GM19193 (cell line): ENCODE data around the gene LCN9.

Source experiments
- POLR2A ChIP-seq: IDR thresholded peaks from 4 replicates; pipeline ENCODE4 v1.6.1; 2011; ENCODE audit not compliant: insufficient read depth, insufficient read length; ENCODE audit errors: extremely low read depth

The LCN9 gene

DNA sequence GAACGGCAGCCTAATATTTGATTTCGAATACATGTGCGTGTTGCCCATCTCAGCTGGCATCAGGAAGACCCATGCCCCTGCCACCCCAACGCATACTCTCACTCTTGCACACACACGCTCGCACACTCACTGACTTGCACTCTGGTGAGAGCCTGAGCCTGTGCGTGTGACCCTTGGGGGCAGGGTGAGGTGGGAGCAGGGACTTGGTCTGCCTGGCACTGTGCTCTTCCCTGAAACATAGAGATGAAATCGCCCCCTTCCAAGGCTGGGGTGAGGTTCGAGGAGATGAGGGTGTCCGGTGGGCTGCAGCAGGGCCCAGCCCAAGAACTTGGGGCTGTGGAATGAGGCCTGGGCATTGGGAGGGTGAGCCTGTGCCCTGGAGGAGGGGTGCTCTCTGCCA lies 1.2 kb downstream of the LCN9 start:
- TF ChIP-seq POLR2A = no peak

- no peak for TF ChIP-seq POLR2A
These were observed 2.0 kb downstream of the LCN9 start for GRCh38 chr9:135664801-135665794.

- no peak for TF ChIP-seq POLR2A
These were observed 2.7 kb downstream of the LCN9 start for GRCh38 chr9:135665795-135666189.

- no peak for TF ChIP-seq POLR2A
These were observed 3.7 kb downstream of the LCN9 start for GRCh38 chr9:135666534-135667462.

GRCh38 chr9:135667463-135668001 lies 4.4 kb downstream of the LCN9 start:
- TF ChIP-seq POLR2A = no peak

DNA sequence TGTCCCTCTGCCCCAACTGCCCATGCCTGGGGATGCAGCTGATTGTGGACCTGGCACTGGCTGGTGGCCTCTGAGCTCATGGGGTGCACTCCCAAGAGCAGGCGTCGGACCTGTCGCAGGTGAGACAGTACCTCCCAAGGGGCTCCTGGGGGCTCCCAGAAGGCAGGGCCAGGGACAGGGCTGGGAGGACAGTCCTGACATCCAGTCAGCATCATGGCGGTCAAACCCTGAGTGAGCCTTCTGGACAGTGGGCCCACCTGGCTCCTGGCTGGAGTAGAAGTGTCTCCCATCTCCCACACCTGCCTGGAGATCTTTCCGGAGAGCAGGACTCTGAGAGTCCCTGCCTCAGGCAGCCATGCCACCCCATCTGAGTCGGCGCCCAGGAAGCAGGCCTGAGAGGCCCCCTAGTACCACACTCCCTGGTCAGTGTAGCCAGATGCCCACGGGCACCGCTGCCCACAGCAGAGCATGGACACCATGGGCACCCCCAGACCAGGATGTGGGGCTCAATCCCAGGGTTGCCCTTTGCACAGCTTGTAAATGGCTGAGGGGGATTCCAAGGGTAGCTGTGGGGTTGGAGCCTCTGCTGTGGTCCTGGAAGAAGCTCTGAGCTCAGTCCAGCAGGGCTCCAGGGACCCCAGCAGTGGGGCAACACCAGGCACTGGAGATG lies 6.6 kb downstream of the LCN9 start:
- TF ChIP-seq POLR2A = no peak

- no peak for TF ChIP-seq POLR2A
These were observed 7.8 kb downstream of the LCN9 start for GRCh38 chr9:135670721-135671590.

DNA sequence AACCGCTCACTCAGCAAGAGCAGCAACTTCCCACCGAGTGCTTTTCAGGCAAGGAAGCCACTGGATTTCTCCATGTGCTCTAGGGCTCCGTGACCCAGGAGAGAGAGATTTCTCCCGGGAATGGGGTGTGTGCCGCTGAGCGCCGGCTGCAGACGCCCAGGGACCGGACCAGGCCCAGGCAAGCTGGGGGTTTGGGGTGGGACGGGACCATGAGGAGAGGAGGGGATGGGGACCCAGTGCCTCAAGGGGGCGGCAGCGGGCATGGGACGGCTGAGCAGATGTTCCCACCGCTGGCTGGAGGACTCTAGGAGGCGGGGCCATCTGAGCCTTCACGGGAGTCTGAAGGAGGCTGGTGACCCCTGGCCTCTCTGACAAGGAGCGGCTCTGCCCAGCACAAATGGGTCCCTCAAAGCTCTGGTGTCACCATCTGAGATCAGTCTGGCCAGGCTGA lies 8.5 kb downstream of the LCN9 start:
- no peak for TF ChIP-seq POLR2A

DNA sequence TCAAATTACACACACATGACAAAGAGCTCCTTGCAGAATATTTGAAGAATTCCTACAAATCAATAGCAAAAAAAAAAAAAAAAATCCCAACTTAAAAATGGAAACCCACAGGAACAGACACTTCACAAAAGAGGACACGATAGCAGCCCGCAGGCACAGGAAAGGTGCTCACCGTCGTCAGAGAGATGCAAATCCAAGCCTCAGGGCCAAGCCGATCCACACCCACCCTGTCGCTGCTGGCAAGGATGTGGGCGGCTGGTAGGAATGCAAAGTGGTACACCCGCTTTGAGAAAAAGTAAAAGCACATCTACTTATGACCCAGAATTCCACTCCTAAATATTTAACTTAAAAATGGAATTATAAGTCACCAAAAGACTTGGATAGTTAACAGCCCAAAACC lies 10.8 kb downstream of the LCN9 start:
- no peak for TF ChIP-seq POLR2A

DNA sequence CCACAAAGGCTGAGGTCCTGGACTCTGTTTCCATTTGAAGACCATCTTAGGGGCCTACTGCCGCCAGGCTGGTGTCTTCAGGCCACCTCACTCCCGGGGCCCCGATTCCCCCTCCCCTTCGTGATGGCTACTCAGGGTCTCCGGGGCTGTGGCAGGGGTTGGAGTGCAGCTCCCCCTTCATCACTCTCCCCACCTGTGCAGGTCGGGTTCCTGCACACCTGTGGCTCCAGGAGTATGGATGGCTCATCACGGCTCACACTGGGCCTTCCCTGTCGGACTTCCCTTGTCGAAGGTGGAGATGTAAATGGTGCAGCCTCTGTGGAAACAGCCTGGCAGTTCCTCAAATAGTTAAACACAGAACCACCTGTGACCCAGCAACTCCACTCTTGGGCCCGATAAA lies 11.9 kb downstream of the LCN9 start:
- no peak for TF ChIP-seq POLR2A

- TF ChIP-seq POLR2A = no peak
These were observed 13.8 kb downstream of the LCN9 start for GRCh38 chr9:135676891-135677290.

- no peak for TF ChIP-seq POLR2A
These were observed 14.6 kb downstream of the LCN9 start for GRCh38 chr9:135677641-135678168.
